ENCODE results near the gene KCNK13.

GRCh38 chr14:90184094-90184493 is 122.3 kb downstream of the KCNK13 start:
- TF ChIP-seq CTCF (IDR thresholded peaks at IDR 0.05): no peak
- no peak for TF ChIP-seq POLR2AphosphoS5 (IDR thresholded peaks at IDR 0.05; ENCODE audit: low read depth, low read length)
- TF ChIP-seq SIN3A (IDR thresholded peaks at IDR 0.05; ENCODE audit: borderline replicate concordance, insufficient read depth, low read depth, low read length): no peak
- no peak for TF ChIP-seq REST (IDR thresholded peaks at IDR 0.05; ENCODE audit: insufficient read depth in 1 of 2, low read depth in 2 of 2, low read length in 1 of 2)
- no peak for TF ChIP-seq TCF7L2 (IDR thresholded peaks at IDR 0.05; ENCODE audit: low read depth, low read length)

Data from Panc1 (cell line).